GM21529 (cell line): ENCODE results near the gene MPV17.
"Not testable (repeated sequence)": the region's sequence is repeated elsewhere in the genome, so short reads cannot be mapped to it uniquely, and the experiment has no call there.

Experiments used
- ATAC-seq: cut with Tn5 transposase; IDR thresholded peaks from one replicate; pipeline ENCODE4 v1.9.1; 2021; ENCODE audit not compliant: unreplicated experiment

Gene MPV17

GRCh38 chr2:27323596-27324285 is 844 bp upstream of the MPV17 start:
- no peak for ATAC-seq

- ATAC-seq: peak; percentile 3
Measured at GRCh38 chr2:27322301-27322765, 564 bp downstream of the MPV17 start.

- ATAC-seq: no peak
Measured at GRCh38 chr2:27320958-27321543, 1.8 kb downstream of the MPV17 start.

- not testable (repeated sequence) for ATAC-seq
Measured at GRCh38 chr2:27319839-27320238, 3.1 kb downstream of the MPV17 start.

GRCh38 chr2:27316655-27317412 is 6.1 kb downstream of the MPV17 start:
- ATAC-seq: no peak

GRCh38 chr2:27315122-27315521 is 7.8 kb downstream of the MPV17 start:
- ATAC-seq: no peak

- no peak for ATAC-seq
Measured at GRCh38 chr2:27314709-27315108, 8.2 kb downstream of the MPV17 start.

GRCh38 chr2:27313882-27314645 is 8.8 kb downstream of the MPV17 start:
- ATAC-seq: no peak

GRCh38 chr2:27312152-27312551 is 10.7 kb downstream of the MPV17 start:
- ATAC-seq: no peak

GRCh38 chr2:27309651-27310050 is 13.2 kb downstream of the MPV17 start:
- no peak for ATAC-seq

GRCh38 chr2:27308359-27308881 is 14.5 kb downstream of the MPV17 start, which contains the start of gene UCN:
TSS of gene UCN (minus strand) at chr2:27308445. CDS start at chr2:27307895, 550 bp downstream.
- ATAC-seq: no peak

GRCh38 chr2:27307545-27308358 is 15.1 kb downstream of the MPV17 start:
- no peak for ATAC-seq

- no peak for ATAC-seq
Measured at GRCh38 chr2:27307287-27307544, 15.7 kb downstream of the MPV17 start.

- no peak for ATAC-seq
Measured at GRCh38 chr2:27306573-27307286, 16.2 kb downstream of the MPV17 start.

- ATAC-seq: no peak
Measured at GRCh38 chr2:27306136-27306535, 16.8 kb downstream of the MPV17 start.

GRCh38 chr2:27305516-27305915 is 17.4 kb downstream of the MPV17 start:
- no peak for ATAC-seq

- ATAC-seq: no peak
Measured at GRCh38 chr2:27304488-27305240, 18.2 kb downstream of the MPV17 start.

- no peak for ATAC-seq
Measured at GRCh38 chr2:27303093-27304025, 19.5 kb downstream of the MPV17 start.
